ENCODE measurements around the gene LMAN1. TPM values are rescaled to one million over a fixed set of nuclear protein-coding genes. Genes with fewer than 3 reads are reported as not detected.

The LMAN1 gene
- total RNA-seq, 1 experiment from 2014 or later, result 158 TPM

- no peak for DNase-seq (ENCODE audit: low read depth in 1 of 2, low spot score in 2 of 2)
- peaks cover 40% of the 10 kb centered on the region for H3K27me3 ChIP-seq (replicated peaks)
- no peak overlapping the region for H3K4me3 ChIP-seq
- H3K4me1 ChIP-seq (replicated peaks), result peaks cover 5% of the 10 kb centered on the region; the same call in 1 of the 2 replicates
- H3K9me3 ChIP-seq (replicated peaks), result no peaks in the 10 kb centered on the region
- no peak overlapping the region for H3K27ac ChIP-seq
- no peaks in the 10 kb centered on the region for H3K36me3 ChIP-seq
Measured at GRCh38 chr18:59306640-59307039, 52.4 kb downstream of the LMAN1 start.

- peaks cover 31% of the 10 kb centered on the region for H3K27me3 ChIP-seq (replicated peaks)
- H3K4me3 ChIP-seq, result no peak overlapping the region
Measured at GRCh38 chr18:59305295-59305694, 53.8 kb downstream of the LMAN1 start.

DNA sequence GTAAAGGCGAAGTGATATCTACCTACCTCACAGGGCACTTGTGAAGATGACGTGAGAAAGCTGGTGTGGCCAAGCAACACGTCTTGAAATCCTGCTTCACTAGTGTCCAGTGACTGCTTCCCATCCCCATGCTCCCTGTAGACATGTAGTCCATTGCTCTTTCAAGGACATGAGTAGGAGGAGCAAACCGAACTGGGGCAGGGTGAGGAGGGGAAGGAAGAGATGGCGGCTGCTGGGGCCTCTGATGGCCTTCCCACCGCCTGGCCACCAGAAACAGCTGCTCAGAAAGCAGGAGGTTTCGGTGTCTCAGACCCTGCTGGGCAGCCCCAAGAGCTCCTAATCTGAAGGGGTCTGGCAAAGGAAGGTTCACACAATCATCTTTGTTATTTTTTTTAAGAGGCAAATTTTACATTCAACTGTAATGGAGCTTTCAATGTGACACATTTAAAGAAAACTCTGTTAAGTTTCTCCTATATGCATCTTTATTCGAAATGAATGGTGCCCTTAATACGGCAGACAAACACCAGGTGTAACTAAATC is 55.3 kb downstream of the LMAN1 start:
- no peak overlapping the region for H3K4me3 ChIP-seq
- H3K27me3 ChIP-seq (replicated peaks), result peaks cover 27% of the 10 kb centered on the region

More at GRCh38 chr18:59305295-59305694, 53.8 kb downstream of the LMAN1 start:
- H3K4me1 ChIP-seq (replicated peaks), result peaks cover 5% of the 10 kb centered on the region; the same call in 1 of the 2 replicates
- H3K27ac ChIP-seq, result no peak overlapping the region
- no peaks in the 10 kb centered on the region for H3K36me3 ChIP-seq
- H3K9me3 ChIP-seq (replicated peaks), result no peaks in the 10 kb centered on the region
- DNase-seq (ENCODE audit: low read depth in 1 of 2, low spot score in 2 of 2), result no peak

DNA sequence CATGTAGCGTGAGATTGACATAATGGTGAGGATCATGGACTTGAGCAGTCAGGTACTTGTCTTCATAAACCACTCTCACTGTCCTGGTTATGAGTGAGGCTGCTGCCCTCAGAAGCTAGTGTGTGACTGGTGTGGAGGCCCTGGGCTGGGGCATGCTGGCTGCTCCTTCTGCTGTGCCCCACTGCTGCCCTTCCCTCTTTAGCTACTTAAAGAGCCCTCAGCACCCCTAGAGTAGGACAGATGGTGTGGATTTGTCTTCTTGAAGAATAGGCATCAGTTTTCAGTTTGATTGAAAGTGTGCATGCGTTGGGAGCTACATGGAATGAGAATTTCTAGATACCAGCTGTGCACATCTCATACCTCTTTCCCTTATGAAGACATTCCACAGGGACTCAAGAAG is 56.1 kb downstream of the LMAN1 start:
- Histone ChIP-seq H3K4me1 (replicated peaks) (no peaks in the 10 kb centered on the region), H3K4me3 (no peak overlapping the region), H3K36me3 (no peaks in the 10 kb centered on the region), H3K27me3 (replicated peaks) (peaks cover 25% of the 10 kb centered on the region), H3K9me3 (replicated peaks) (no peaks in the 10 kb centered on the region), H3K27ac (no peak overlapping the region)
- no peak for DNase-seq (ENCODE audit: low read depth in 1 of 2, low spot score in 2 of 2)

More for the DNA sequence above, 55.3 kb downstream of the LMAN1 start:
- Histone ChIP-seq H3K36me3 (no peaks in the 10 kb centered on the region), H3K4me1 (replicated peaks) (peaks cover 3% of the 10 kb centered on the region; the same call in 1 of the 2 replicates), H3K27ac (no peak overlapping the region), H3K9me3 (replicated peaks) (no peaks in the 10 kb centered on the region)
- DNase-seq (ENCODE audit: low read depth in 1 of 2, low spot score in 2 of 2), result no peak

DNA sequence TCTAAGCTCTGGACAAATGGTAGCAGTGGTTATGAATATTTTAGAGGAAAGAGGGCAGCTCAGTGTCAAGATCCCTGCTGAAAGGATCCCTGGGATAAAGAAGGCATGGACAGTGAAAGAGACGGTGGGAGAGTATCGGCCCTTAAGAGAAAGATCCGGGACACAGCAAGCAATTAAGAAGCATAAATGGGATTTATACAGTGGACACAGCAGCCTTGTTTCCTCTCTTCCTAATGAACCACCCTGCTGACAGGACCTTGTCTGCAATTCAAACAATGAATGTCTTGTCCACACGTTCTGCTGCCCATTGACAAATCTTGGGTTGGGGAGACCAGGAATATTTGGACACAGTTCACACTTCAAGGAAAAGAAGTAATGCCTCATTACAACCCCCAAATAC is 57.1 kb downstream of the LMAN1 start:
- H3K36me3 ChIP-seq, result no peaks in the 10 kb centered on the region
- no peaks in the 10 kb centered on the region for H3K9me3 ChIP-seq (replicated peaks)
- no peaks in the 10 kb centered on the region for H3K4me1 ChIP-seq (replicated peaks)
- no peak overlapping the region for H3K4me3 ChIP-seq
- no peak overlapping the region for H3K27ac ChIP-seq
- DNase-seq (ENCODE audit: low read depth in 1 of 2, low spot score in 2 of 2), result no peak
- H3K27me3 ChIP-seq (replicated peaks), result peaks cover 23% of the 10 kb centered on the region

DNA sequence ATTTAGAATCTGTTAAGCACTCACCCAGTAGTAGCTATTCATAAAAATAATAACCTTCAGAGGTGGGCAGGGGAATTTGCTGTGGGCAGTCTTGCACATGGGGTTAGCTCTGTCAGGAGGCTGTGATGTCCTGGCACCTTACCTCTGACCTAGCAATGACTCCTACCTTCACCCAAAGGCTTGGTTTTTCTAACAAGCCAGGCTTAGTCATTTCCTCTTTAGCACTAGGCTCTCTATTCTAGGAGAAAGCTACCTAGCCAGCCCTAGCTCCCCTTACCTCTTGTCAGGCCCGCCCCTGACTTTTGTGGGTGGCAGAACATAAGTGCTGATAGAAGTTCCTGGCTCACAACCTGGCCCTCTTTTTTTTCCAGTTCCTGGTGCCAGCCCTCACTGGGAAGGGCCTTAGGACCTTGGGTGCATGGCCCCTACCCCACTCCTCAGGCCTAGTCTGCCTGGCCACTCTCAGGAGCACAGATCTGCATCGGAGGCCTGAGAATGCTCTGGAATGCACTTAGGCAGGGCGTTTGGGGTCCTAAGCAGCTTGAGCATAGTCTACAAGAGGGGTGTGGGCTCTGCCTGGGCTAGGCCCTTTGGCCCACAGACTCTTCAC is 58.3 kb downstream of the LMAN1 start:
- H3K27ac ChIP-seq, result no peak overlapping the region
- no peaks in the 10 kb centered on the region for H3K4me1 ChIP-seq (replicated peaks)
- DNase-seq (ENCODE audit: low read depth in 1 of 2, low spot score in 2 of 2), result no peak
- no peaks in the 10 kb centered on the region for H3K9me3 ChIP-seq (replicated peaks)
- peaks cover 20% of the 10 kb centered on the region for H3K27me3 ChIP-seq (replicated peaks)
- H3K4me3 ChIP-seq, result no peak overlapping the region
- no peaks in the 10 kb centered on the region for H3K36me3 ChIP-seq

DNA sequence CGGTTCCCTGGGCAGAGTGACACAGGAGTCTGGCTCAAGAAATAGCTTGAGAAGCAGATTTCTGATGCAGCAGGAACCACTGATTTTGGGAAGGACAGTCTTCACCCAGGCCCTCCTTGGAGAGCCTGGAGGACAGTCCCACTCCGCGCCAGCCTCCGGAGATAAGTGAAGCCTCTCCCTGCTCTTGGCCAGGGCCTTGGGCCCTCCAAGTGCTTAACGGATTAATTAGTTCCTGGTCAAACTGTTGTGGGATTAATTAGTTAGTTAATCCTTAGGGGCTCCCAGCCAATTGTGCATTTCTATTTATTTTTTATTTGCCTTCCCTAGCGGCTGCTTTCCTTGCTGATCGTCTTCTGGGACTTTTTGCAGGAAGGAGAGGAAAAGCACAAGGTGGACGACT is 60.2 kb downstream of the LMAN1 start:
- DNase-seq (ENCODE audit: low read depth in 1 of 2, low spot score in 2 of 2), result no peak
- H3K36me3 ChIP-seq, result no peaks in the 10 kb centered on the region
- H3K4me1 ChIP-seq (replicated peaks), result no peaks in the 10 kb centered on the region
- H3K9me3 ChIP-seq (replicated peaks), result no peaks in the 10 kb centered on the region
- H3K4me3 ChIP-seq, result no peak overlapping the region
- no peak overlapping the region for H3K27ac ChIP-seq
- peaks cover 8% of the 10 kb centered on the region; the same call in 1 of the 2 replicates for H3K27me3 ChIP-seq (replicated peaks)

GRCh38 chr18:59293317-59293716 is 65.7 kb downstream of the LMAN1 start:
- Histone ChIP-seq H3K27ac (no peak overlapping the region), H3K27me3 (replicated peaks) (peaks cover 29% of the 10 kb centered on the region), H3K4me3 (no peak overlapping the region), H3K9me3 (replicated peaks) (no peaks in the 10 kb centered on the region), H3K36me3 (no peaks in the 10 kb centered on the region), H3K4me1 (replicated peaks) (no peaks in the 10 kb centered on the region)
- DNase-seq (ENCODE audit: low read depth in 1 of 2, low spot score in 2 of 2), result no peak

DNA sequence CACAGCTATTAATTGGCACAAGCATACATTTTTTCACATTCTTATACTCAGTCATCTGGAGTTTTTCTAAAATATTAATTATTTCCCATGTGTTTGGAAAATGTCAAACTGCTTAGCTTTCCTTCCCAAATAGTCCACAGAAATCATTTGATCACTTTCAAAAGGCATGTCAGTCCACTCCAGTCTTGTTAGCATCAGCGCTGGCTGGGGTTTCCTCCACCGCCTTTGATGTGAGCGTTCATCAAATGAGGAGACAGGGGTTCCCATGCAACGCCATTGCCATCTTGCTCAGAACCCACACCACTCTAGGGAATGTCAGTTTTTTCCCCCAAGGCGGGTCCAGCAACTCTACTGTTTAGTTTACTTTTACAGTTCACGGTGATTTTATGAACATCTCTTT is 72.7 kb downstream of the LMAN1 start:
- DNase-seq (ENCODE audit: low read depth in 1 of 2, low spot score in 2 of 2), result peak in 1 of 2 experiments; percentile 25
- Histone ChIP-seq H3K4me3 (no peak overlapping the region), H3K36me3 (no peaks in the 10 kb centered on the region), H3K27me3 (replicated peaks) (peaks cover 64% of the 10 kb centered on the region), H3K27ac (no peak overlapping the region), H3K9me3 (replicated peaks) (no peaks in the 10 kb centered on the region), H3K4me1 (replicated peaks) (no peaks in the 10 kb centered on the region)

DNA sequence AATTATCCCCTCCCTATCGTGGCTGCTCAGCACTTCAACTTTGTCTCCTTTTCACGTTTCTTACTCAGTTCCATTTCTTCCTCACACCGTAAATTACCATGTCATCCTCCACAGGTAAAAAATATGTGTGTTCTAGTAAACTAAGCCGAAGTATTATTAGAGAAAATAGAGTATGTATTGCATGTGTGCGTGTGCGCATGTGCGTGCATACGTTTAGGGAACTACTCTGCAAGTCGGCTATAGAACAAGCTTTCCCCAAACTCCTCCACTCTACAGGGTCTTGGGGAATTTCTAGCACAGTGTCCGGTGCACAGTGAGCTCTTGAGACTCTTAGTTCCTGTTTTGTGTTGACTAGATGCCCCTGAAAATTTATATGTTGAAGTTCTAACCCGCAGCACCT is 76.7 kb downstream of the LMAN1 start:
- H3K36me3 ChIP-seq, result no peaks in the 10 kb centered on the region
- H3K27ac ChIP-seq, result no peak overlapping the region
- DNase-seq (ENCODE audit: low read depth in 1 of 2, low spot score in 2 of 2), result no peak

DNA sequence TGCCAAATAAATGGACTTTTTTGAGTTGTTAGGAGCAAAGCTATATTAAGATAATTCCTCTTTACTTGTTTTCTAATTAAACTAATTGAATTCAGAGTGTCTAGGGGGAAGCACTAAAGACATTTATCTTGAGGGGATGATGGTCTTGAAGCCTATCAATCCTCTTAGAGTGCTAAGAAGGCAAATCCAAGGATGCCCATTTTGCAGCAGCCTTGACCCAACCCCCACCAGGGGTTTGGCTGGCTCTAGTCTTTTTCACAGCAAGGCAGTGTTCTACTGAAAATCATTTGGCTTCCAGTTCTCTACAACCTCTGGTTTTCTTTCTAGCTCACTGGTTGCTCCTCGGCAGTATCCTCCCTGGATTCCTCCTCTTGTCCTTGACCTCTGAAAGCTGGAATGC is 79.3 kb downstream of the LMAN1 start:
- no peaks in the 10 kb centered on the region for H3K36me3 ChIP-seq
- no peak overlapping the region for H3K4me3 ChIP-seq
- DNase-seq (ENCODE audit: low read depth in 1 of 2, low spot score in 2 of 2), result no peak
- H3K4me1 ChIP-seq (replicated peaks), result no peaks in the 10 kb centered on the region
- no peaks in the 10 kb centered on the region for H3K9me3 ChIP-seq (replicated peaks)
- H3K27ac ChIP-seq, result no peak overlapping the region
- H3K27me3 ChIP-seq (replicated peaks), result peaks cover 79% of the 10 kb centered on the region

More for the DNA sequence above, 76.7 kb downstream of the LMAN1 start:
- H3K9me3 ChIP-seq (replicated peaks), result no peaks in the 10 kb centered on the region
- H3K4me3 ChIP-seq, result no peak overlapping the region
- no peaks in the 10 kb centered on the region for H3K4me1 ChIP-seq (replicated peaks)
- peaks cover 78% of the 10 kb centered on the region for H3K27me3 ChIP-seq (replicated peaks)

- no peak for DNase-seq (ENCODE audit: low read depth in 1 of 2, low spot score in 2 of 2)
- Histone ChIP-seq H3K4me1 (replicated peaks) (no peaks in the 10 kb centered on the region), H3K27me3 (replicated peaks) (peaks cover 79% of the 10 kb centered on the region), H3K27ac (no peak overlapping the region), H3K4me3 (no peak overlapping the region), H3K36me3 (no peaks in the 10 kb centered on the region), H3K9me3 (replicated peaks) (no peaks in the 10 kb centered on the region)
Measured at GRCh38 chr18:59279193-59279592, 79.9 kb downstream of the LMAN1 start.

DNA sequence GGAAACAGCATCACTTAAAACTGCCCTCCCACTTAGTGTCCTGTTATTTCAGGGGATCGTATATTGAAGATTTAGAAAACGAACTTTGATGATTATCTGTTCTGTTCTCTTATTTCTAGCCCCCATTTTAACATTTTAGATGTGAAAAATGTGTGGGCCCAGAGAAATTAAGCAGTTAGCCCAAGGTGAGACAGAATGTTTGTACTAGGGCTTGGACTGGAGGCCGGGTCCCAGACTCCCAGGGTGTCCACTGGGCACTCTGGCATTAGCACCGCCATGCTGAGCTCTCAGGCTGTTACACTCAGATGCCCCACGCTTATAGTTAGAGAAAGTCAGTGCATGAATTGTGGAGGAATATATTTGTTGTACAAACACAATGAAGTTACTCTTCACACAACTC is 80.3 kb downstream of the LMAN1 start:
- peak in 1 of 2 experiments; percentile 16 for DNase-seq (ENCODE audit: low read depth in 1 of 2, low spot score in 2 of 2)
- H3K27ac ChIP-seq, result no peak overlapping the region
- H3K9me3 ChIP-seq (replicated peaks), result no peaks in the 10 kb centered on the region
- H3K4me3 ChIP-seq, result no peak overlapping the region
- no peaks in the 10 kb centered on the region for H3K36me3 ChIP-seq
- H3K4me1 ChIP-seq (replicated peaks), result no peaks in the 10 kb centered on the region
- H3K27me3 ChIP-seq (replicated peaks), result peaks cover 79% of the 10 kb centered on the region

Measured in SJSA1 (cell line).